Ovary (tissue), 3 donors: ENCODE data around the gene LAMC3.

Experiments used
- EP300 ChIP-seq: sonication (generic); formaldehyde crosslinking; IDR thresholded peaks from one replicate; pipeline ENCODE4 v1.6.1; 2017; ENCODE audit warnings: antibody characterized with exemption
- POLR2A ChIP-seq: fragments of 450-650 bp; IDR thresholded peaks from one replicate; pipeline ENCODE4 v1.6.1; 2017; ENCODE audit warnings: antibody characterized with exemption, mild to moderate bottlenecking, moderate library complexity
- TF ChIP-seq, protein P1 (sequence below), 3 donors: fragments of 450-650 bp in 2 of 3; fragments of 200-600 bp in 1 of 3; IDR thresholded peaks; one replicate each; pipeline versions ENCODE4 v1.5.1 to v1.8.0; 2016 to 2022; ENCODE audit warnings: antibody characterized with exemption in 3 of 3, mild to moderate bottlenecking in 1 of 3
- donor health status: DM: no; HTN: no; CAD: no.

DNA sequence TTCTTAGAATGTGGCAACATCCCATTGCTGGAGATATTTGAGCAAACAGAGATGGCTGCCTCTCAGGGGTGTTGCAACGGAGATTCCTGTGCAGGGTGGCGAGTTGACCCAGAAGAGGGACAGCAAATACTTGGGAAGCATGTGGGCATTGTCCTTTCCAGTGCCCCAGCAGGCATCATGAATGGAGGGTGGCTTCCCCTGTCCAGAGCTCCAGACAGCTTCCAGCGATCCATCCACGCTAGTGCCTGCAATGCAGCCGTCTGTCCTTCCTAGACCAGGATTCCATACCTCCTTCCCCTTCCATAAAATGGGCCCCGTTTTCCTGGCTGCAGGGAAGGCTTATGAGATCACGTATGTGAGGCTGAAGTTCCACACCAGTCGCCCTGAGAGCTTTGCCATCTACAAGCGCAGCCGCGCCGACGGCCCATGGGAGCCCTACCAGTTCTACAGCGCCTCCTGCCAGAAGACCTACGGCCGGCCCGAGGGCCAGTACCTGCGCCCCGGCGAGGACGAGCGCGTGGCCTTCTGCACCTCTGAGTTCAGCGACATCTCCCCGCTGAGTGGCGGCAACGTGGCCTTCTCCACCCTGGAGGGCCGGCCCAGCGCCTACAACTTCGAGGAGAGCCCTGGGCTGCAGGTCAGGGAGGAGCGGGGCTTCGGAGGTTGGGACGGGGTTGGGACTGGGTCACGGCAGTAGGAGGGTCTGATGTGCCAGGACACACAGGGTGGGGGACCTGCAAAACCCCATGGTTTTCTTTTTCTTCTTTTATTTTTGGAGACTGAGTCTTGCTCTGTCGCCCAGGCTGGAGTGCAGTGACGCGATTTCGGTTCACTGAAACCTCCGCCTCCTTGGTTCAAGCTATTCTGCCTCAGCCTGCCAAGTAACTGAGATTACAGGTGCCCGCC, 17.2 kb downstream of the LAMC3 start:
- no peak for TF ChIP-seq POLR2A
- TF ChIP-seq, protein P1, sequence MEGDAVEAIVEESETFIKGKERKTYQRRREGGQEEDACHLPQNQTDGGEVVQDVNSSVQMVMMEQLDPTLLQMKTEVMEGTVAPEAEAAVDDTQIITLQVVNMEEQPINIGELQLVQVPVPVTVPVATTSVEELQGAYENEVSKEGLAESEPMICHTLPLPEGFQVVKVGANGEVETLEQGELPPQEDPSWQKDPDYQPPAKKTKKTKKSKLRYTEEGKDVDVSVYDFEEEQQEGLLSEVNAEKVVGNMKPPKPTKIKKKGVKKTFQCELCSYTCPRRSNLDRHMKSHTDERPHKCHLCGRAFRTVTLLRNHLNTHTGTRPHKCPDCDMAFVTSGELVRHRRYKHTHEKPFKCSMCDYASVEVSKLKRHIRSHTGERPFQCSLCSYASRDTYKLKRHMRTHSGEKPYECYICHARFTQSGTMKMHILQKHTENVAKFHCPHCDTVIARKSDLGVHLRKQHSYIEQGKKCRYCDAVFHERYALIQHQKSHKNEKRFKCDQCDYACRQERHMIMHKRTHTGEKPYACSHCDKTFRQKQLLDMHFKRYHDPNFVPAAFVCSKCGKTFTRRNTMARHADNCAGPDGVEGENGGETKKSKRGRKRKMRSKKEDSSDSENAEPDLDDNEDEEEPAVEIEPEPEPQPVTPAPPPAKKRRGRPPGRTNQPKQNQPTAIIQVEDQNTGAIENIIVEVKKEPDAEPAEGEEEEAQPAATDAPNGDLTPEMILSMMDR (IDR thresholded peaks at IDR 0.05) = no peak
- TF ChIP-seq EP300 = no peak
